Measurements from ENCODE around the gene REL.
"Not testable (repeated sequence)": the region's sequence is repeated elsewhere in the genome, so short reads cannot be mapped to it uniquely, and the experiment has no call there.

Gene REL

GRCh38 chr2:60926741-60927552 is 45.6 kb downstream of the REL start:
- no peak for DNase-seq (ENCODE audit: low read depth)

DNA sequence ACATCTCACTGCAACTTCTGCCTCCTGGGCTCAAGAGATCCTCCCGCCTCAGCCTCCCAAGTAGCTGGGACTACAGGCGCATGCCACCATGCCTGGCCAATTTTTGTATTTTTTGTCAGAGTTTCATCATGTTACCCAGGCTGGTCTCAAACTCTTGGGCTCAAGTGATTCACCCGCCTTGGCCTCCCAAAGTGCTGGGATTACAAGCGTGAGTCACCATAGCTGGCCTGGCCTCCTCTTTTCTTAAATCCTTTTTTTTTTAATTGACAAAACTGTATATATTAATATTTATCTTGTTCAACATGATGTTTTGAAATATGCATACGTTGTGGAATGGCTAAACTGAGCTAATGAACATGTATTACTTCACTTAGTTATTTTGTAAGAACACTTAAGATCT is 50.7 kb downstream of the REL start:
- not testable (repeated sequence) for DNase-seq (ENCODE audit: low read depth)

DNA sequence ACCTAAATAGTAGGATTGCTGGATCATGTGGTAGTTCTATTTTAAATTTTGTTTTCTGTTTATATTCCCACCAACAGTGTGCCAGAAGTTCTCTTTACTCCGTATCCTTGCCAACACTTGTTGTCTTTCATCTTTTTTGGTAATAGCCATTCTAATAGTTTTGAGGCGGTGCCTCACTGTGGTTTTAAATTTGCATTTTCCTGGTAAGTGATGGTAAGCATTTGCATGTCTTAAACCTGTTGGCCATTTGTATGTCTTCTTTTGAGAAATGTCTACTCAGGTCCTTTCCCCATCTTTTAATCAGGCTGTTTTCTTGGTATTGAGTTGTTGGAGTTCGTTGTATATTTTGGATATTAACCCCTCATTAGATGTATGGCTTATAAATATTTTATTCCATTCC is 51.6 kb downstream of the REL start:
- DNase-seq (ENCODE audit: low read depth), result no peak

- no peak for DNase-seq (ENCODE audit: low read depth)
These were observed 52.9 kb downstream of the REL start for GRCh38 chr2:60934165-60934722.

GRCh38 chr2:60936757-60937156 is 55.4 kb downstream of the REL start:
- no peak for DNase-seq (ENCODE audit: low read depth)

- DNase-seq (ENCODE audit: low read depth), result no peak
These were observed 56.9 kb downstream of the REL start for GRCh38 chr2:60938301-60938700.

GRCh38 chr2:60939622-60940021 is 58.2 kb downstream of the REL start:
- DNase-seq (ENCODE audit: low read depth), result no peak

GRCh38 chr2:60945341-60945740 is 64.0 kb downstream of the REL start:
- DNase-seq (ENCODE audit: low read depth), result no peak

DNA sequence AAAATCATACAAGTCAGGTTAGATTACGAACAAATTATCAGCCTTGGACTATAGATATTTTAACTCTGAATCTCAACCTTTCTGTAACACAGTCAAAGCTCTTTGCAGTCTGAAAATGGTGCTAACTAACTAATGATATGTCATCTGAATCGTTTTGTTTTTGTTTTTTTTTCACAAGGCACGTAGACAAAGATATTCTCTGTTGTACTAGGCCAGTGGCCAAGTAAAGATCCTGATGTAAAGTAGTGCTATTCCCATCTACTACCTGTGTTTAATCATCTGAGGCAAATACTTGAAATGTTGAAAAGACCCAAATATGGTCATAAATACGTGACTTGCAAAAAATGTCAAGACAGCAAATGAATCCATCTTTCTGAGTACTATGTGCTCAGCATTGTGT is 65.7 kb downstream of the REL start:
- no peak for DNase-seq (ENCODE audit: low read depth)

GRCh38 chr2:60948161-60948560 is 66.8 kb downstream of the REL start:
- DNase-seq (ENCODE audit: low read depth), result no peak

GRCh38 chr2:60948926-60949579 is 67.7 kb downstream of the REL start:
- no peak for DNase-seq (ENCODE audit: low read depth)

DNA sequence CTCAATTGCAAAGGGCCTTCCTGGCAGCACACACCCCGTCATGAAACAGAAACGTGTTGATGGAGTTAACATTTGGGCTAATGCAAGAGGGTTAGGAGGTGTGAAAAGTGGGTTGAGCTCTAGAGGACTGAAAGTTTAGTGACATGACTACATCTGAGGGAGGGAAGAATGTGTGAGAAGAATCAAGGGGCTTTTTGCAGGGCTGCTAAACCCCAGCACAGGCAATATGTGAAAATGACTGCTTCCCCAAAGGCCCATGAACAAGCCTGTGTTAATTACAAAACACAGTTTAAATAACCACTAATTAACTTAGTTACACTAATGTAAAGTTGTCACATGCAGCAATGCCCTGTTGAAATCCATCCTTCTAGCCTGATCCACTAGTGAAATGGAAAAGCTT is 72.8 kb downstream of the REL start:
- DNase-seq (ENCODE audit: low read depth), result no peak

DNA sequence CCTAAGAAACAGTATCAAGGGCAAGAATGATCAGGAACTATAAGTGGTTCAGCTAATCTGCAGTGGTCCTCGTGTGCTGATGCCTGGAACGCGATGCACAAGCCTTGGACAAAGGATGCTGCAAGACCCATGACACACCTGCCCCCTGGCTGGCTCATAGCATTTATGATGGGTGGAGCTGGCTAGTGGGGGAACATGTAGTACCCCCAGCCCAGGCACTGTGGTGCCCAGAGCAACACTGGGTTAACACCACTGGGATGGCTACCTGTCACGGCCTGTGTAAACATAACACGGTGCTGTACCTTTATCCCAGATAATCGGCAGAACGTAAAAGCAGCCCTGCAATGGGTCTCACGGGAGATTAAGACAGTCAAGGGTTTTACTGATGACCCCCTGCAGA is 75.8 kb downstream of the REL start:
- DNase-seq (ENCODE audit: low read depth), result no peak

GRCh38 chr2:60957643-60958042 is 76.3 kb downstream of the REL start:
- no peak for DNase-seq (ENCODE audit: low read depth)

DNA sequence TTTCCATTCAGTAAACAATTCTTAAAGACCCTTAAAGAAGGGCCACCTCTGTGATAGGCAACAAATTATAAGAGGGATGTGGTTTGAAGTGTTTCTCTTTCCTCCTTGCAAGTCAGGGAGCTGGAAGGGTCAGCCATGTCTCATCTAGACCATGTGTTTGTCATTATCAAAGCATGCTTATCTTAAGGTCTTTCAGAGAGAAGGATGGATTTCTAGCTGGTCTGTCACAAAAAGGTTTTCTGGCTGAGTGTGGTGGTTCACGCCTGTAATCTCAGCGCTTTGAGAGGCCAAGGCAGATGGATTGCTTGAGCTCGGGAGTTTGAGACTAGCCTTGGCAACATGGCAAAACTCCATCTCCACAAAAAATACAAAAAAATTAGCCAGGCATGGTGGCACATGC is 77.0 kb downstream of the REL start:
- no peak for DNase-seq (ENCODE audit: low read depth)

GRCh38 chr2:60958800-60959199 is 77.4 kb downstream of the REL start:
- no peak for DNase-seq (ENCODE audit: low read depth)

DNA sequence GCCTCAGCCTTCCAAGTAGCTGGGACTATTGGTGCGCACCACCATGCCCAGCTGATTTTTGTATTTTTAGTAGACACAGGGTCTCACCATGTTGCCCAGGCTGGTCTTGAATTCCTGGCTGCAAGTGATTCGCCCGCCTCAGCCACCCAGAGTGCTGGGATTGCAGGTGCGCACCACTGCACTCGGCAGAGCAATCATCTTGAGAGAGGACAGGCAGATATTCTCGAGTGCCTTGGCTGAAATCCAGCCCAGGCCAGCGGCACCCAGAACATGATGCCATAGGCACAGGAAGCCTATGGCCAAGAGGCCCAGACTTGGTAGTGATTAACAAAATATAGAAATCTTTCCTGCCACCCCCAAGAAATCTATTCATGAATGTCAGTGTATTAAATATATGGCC is 78.1 kb downstream of the REL start:
- DNase-seq (ENCODE audit: low read depth), result no peak

GRCh38 chr2:60960706-60961105 is 79.3 kb downstream of the REL start:
- no peak for DNase-seq (ENCODE audit: low read depth)

- DNase-seq (ENCODE audit: low read depth), result no peak
These were observed 80.1 kb downstream of the REL start for GRCh38 chr2:60961457-60961856.

- no peak for DNase-seq (ENCODE audit: low read depth)
These were observed 81.2 kb downstream of the REL start for GRCh38 chr2:60962528-60962927.

DNA sequence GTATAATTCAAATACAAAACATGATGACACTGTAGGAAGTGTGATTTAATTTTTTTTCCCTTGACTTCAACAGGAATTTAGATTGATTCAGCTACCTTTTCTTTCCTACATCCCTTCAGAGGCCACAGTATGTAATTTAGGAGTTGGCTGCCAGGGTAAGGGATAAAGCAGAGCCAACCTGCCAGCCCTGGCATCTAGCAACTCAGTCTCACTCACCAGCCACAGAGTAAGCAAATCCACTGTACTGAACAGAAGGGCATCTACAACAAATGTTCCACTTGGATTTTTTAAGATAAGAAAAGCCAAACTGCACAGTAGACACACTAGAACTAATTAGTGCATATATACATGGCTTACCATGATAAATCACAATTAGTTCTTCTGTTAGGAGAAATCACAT is 81.8 kb downstream of the REL start:
- DNase-seq (ENCODE audit: low read depth), result no peak

GRCh38 chr2:60964651-60965498 is 83.5 kb downstream of the REL start:
- DNase-seq (ENCODE audit: low read depth), result no peak

GRCh38 chr2:60965499-60965785 is 84.1 kb downstream of the REL start:
- DNase-seq (ENCODE audit: low read depth), result no peak

All from activated gamma-delta T cell treated with anti-CD3 and anti-CD28 coated beads, Interleukin-2, amount 50 U/mL, for 16 hours (primary cell).